Hepatocyte (in vitro differentiated cells): ENCODE results near the gene MAPK8.

Experiments used
- EZH2 ChIP-seq: fragments of 200-600 bp; sonication (generic); IDR thresholded peaks from 2 replicates; pipeline ENCODE4 v1.6.1; 2016; ENCODE audit warnings: antibody characterized with exemption, mild to moderate bottlenecking, borderline replicate concordance
- TF ChIP-seq, protein P1 (sequence below): fragments of 200-600 bp; sonication (generic); IDR thresholded peaks from 2 replicates; pipeline ENCODE4 v1.5.1; 2016; ENCODE audit warnings: antibody characterized with exemption, mild to moderate bottlenecking; ENCODE audit not compliant: poor library complexity

DNA sequence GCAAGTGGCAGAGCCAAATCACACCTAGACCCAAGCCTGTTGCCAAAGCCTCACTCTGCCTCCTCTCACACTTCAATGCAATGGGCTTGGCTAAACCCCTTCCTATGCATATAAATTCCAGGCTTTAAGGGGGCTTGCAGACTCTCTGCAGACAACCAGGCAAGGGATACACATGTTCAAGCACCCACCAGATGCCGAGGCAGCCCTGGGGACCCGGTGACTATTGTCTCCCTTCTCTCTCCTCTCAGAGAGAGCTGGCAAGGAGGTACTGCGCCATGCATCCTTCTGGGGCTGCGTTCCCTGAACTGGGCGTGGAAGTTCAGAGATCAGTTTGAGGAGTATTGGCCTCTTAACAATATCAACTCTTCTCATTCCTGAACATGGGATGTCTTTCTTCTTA is 167.2 kb downstream of the MAPK8 start:
- TF ChIP-seq, protein P1, sequence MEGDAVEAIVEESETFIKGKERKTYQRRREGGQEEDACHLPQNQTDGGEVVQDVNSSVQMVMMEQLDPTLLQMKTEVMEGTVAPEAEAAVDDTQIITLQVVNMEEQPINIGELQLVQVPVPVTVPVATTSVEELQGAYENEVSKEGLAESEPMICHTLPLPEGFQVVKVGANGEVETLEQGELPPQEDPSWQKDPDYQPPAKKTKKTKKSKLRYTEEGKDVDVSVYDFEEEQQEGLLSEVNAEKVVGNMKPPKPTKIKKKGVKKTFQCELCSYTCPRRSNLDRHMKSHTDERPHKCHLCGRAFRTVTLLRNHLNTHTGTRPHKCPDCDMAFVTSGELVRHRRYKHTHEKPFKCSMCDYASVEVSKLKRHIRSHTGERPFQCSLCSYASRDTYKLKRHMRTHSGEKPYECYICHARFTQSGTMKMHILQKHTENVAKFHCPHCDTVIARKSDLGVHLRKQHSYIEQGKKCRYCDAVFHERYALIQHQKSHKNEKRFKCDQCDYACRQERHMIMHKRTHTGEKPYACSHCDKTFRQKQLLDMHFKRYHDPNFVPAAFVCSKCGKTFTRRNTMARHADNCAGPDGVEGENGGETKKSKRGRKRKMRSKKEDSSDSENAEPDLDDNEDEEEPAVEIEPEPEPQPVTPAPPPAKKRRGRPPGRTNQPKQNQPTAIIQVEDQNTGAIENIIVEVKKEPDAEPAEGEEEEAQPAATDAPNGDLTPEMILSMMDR, result no peak
- no peak for TF ChIP-seq EZH2
